ENCODE results near the gene TBC1D24. TPM values are rescaled to one million over a fixed set of nuclear protein-coding genes. Genes with fewer than 3 reads are reported as not detected.

Gene TBC1D24
- total and polyA plus RNA-seq, 9 of the 15 experiments (the other 6 are each of a cell fraction or from before 2014, with no cell fraction given) = 1.7 to 22.6 (median 7.2) TPM

DNA sequence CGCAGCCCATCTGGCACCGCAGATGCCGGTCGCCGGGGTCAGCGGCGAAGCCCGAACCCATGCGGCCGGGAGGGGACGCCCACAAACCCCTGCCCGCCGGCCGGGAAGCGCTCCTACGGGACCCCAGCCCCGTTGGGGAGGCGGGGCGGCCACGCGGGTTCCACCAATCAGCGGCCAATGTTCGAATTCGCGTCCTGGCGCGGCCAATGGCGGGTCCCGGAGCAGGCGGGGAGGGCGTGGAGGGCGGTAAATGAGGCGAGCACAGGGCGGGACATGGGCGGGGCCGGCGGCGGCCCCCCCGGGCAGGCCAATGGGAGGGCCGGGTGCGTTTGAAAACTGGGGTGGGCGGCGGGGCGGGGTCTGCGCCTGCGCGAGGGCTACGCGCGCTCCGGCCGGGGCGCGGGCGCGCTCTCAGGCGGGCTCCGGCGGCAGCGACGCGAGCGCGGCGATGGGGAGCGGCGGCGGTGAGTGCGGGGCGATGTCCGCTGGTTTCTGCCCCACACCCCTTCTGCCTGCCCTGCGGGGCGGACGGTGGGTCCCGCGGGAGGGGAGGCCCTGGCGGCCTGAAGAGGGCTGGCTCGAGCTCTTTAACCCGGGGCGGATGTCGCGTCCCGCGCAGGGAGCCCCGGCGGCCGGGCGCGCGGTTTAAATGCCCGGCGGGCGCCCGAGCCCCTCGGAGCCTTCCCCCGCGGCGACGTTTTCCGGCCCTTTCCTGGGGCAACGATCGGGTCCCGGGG is 45.7 kb upstream of the TBC1D24 start, which contains the start of gene CCNF (continued):
- TF ChIP-seq, protein P1, sequence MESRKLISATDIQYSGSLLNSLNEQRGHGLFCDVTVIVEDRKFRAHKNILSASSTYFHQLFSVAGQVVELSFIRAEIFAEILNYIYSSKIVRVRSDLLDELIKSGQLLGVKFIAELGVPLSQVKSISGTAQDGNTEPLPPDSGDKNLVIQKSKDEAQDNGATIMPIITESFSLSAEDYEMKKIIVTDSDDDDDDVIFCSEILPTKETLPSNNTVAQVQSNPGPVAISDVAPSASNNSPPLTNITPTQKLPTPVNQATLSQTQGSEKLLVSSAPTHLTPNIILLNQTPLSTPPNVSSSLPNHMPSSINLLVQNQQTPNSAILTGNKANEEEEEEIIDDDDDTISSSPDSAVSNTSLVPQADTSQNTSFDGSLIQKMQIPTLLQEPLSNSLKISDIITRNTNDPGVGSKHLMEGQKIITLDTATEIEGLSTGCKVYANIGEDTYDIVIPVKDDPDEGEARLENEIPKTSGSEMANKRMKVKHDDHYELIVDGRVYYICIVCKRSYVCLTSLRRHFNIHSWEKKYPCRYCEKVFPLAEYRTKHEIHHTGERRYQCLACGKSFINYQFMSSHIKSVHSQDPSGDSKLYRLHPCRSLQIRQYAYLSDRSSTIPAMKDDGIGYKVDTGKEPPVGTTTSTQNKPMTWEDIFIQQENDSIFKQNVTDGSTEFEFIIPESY (CRISPR knock-in tag; IDR thresholded peaks at IDR 0.05) = no peak
- TF ChIP-seq U2AF1 (optimal IDR thresholded peaks at IDR 0.05; ENCODE audit: low read depth, low read length) = peak; percentile 15
- TF ChIP-seq MXI1 (IDR thresholded peaks at IDR 0.05; ENCODE audit: low read depth, low read length) = 0 out of 2 replicates have a peak, but pooled peaks have one; percentile 20
- 0 out of 2 replicates have a peak, but pooled peaks have one; percentile 10 for TF ChIP-seq ZNF143 (CRISPR knock-in tag; IDR thresholded peaks at IDR 0.05)
- peak; percentile 15 for TF ChIP-seq RBBP5 (IDR thresholded peaks at IDR 0.05; ENCODE audit: borderline replicate concordance, insufficient read depth, low read length, poor library complexity, severe bottlenecking)
- TF ChIP-seq HNRNPL (IDR thresholded peaks at IDR 0.05; ENCODE audit: low read depth, low read length) = peak; percentile 55; the same call in 1 of the 2 replicates
- TF ChIP-seq ERF (CRISPR knock-in tag; IDR thresholded peaks at IDR 0.05) = peak; percentile 72; the same call in 1 of the 2 replicates
- peak; percentile 32 for TF ChIP-seq PCBP1 (IDR thresholded peaks at IDR 0.05; ENCODE audit: low read depth, low read length, poor library complexity, severe bottlenecking)
- peak; percentile 21 for TF ChIP-seq PHF20 (IDR thresholded peaks at IDR 0.05; ENCODE audit: partially characterized antibody)
- TF ChIP-seq ZNF311 (CRISPR knock-in tag; IDR thresholded peaks at IDR 0.05) = peak; percentile 31; the same call in 1 of the 2 replicates
- TF ChIP-seq ZFPM2 (CRISPR knock-in tag; IDR thresholded peaks at IDR 0.05) = no peak
- no peak for TF ChIP-seq IRF1 (CRISPR knock-in tag; IDR thresholded peaks at IDR 0.05; ENCODE audit: borderline replicate concordance)
- TF ChIP-seq GABPA (tag; conservative IDR thresholded peaks at IDR 0.05; ENCODE audit: low read depth) = peak; percentile 50; the same call in 1 of the 2 replicates
- TF ChIP-seq HCFC1 (IDR thresholded peaks at IDR 0.05; ENCODE audit: low read depth, low read length) = no peak; the same call in 1 of the 2 replicates
- TF ChIP-seq ETS1 (conservative IDR thresholded peaks at IDR 0.05; ENCODE audit: control insufficient read depth, low read depth, low read length) = 0 out of 2 replicates have a peak, but pooled peaks have one; percentile 44
- TF ChIP-seq NR2C1 (IDR thresholded peaks at IDR 0.05) = no peak
- no peak for TF ChIP-seq NR2C1 (tag; IDR thresholded peaks at IDR 0.05)
- no peak for TF ChIP-seq CREBBP (IDR thresholded peaks at IDR 0.05; ENCODE audit: low read depth, low read length)
- TF ChIP-seq TAF1 (IDR thresholded peaks at IDR 0.05; ENCODE audit: control insufficient read depth, extremely low read depth, insufficient read depth, low read length, severe bottlenecking) = peak; percentile 35
- TF ChIP-seq RB1 (IDR thresholded peaks at IDR 0.05; ENCODE audit: low read depth) = peak; percentile 79
- no peak for TF ChIP-seq ZNF146 (CRISPR knock-in tag; IDR thresholded peaks at IDR 0.05; ENCODE audit: unreplicated experiment)
- TF ChIP-seq ASH1L (IDR thresholded peaks at IDR 0.05; ENCODE audit: borderline replicate concordance, low read depth, partially characterized antibody) = peak; percentile 82
- no peak for TF ChIP-seq ZNF583 (CRISPR knock-in tag; IDR thresholded peaks at IDR 0.05)
